ENCODE results near the gene WDR91.

The WDR91 gene

DNA sequence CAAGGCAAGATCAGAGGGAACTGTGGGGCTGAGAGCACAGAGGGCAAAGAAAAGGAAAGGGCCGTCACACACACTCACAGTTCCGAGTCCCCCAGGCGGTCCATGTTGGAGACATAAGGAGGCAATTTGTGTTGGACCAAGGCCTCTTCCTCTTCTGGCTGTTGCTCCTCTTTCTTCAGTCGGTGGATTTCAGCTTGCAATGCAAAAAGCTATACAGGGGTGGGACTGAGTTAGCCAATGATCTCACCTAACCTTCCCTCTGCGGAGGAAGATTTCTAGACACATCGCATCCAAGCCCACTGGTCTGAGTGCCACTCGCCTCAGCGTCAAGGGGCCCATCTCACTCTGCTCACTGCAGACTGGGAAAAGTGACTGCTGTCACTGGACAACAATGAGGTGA is 5.5 kb downstream of the WDR91 start:
- no peak overlapping the region for H3K27ac ChIP-seq
- TF ChIP-seq, protein P1, sequence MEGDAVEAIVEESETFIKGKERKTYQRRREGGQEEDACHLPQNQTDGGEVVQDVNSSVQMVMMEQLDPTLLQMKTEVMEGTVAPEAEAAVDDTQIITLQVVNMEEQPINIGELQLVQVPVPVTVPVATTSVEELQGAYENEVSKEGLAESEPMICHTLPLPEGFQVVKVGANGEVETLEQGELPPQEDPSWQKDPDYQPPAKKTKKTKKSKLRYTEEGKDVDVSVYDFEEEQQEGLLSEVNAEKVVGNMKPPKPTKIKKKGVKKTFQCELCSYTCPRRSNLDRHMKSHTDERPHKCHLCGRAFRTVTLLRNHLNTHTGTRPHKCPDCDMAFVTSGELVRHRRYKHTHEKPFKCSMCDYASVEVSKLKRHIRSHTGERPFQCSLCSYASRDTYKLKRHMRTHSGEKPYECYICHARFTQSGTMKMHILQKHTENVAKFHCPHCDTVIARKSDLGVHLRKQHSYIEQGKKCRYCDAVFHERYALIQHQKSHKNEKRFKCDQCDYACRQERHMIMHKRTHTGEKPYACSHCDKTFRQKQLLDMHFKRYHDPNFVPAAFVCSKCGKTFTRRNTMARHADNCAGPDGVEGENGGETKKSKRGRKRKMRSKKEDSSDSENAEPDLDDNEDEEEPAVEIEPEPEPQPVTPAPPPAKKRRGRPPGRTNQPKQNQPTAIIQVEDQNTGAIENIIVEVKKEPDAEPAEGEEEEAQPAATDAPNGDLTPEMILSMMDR (conservative IDR thresholded peaks at IDR 0.05) = no peak
- no peak for TF ChIP-seq ZFX (IDR thresholded peaks at IDR 0.05)

GRCh38 chr7:135204876-135205275 is 6.5 kb downstream of the WDR91 start:
- H3K27ac ChIP-seq = no peak overlapping the region
- no peak for TF ChIP-seq ZFX (IDR thresholded peaks at IDR 0.05)
- TF ChIP-seq, protein P1 (conservative IDR thresholded peaks at IDR 0.05) = no peak

GRCh38 chr7:135204341-135204749 is 7.0 kb downstream of the WDR91 start:
- no peak overlapping the region for H3K27ac ChIP-seq
- TF ChIP-seq ZFX (IDR thresholded peaks at IDR 0.05) = no peak
- TF ChIP-seq, protein P1 (conservative IDR thresholded peaks at IDR 0.05) = no peak

DNA sequence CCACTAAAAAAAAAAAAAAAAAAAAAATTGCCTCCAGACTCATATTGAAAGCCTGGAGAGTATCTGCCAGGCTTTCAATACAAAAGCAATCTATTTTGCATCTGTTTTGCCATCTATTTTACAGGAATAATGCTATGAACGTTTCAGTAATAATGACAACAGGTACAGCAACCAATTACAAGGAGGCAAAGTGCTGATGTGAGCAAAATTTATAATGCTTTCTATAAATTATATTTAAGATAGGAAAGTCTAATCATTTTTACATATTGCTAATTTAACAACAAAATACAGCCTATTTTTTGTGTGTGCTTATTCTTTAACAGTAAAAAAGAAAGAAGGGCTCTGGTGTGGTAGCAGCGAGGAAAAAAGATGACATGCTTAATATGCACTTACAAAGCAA is 10.0 kb downstream of the WDR91 start:
- TF ChIP-seq, protein P1 (conservative IDR thresholded peaks at IDR 0.05) = no peak
- no peak for TF ChIP-seq ZFX (IDR thresholded peaks at IDR 0.05)

GRCh38 chr7:135200821-135201331 is 10.4 kb downstream of the WDR91 start:
- TF ChIP-seq, protein P1 (conservative IDR thresholded peaks at IDR 0.05) = no peak
- TF ChIP-seq ZFX (IDR thresholded peaks at IDR 0.05) = no peak
- H3K27ac ChIP-seq = no peak overlapping the region

More for the DNA sequence above, 10.0 kb downstream of the WDR91 start:
- H3K27ac ChIP-seq = no peak overlapping the region

GRCh38 chr7:135199439-135199838 is 11.9 kb downstream of the WDR91 start:
- TF ChIP-seq ZFX (IDR thresholded peaks at IDR 0.05) = no peak
- TF ChIP-seq, protein P1 (conservative IDR thresholded peaks at IDR 0.05) = no peak
- no peak overlapping the region for H3K27ac ChIP-seq

DNA sequence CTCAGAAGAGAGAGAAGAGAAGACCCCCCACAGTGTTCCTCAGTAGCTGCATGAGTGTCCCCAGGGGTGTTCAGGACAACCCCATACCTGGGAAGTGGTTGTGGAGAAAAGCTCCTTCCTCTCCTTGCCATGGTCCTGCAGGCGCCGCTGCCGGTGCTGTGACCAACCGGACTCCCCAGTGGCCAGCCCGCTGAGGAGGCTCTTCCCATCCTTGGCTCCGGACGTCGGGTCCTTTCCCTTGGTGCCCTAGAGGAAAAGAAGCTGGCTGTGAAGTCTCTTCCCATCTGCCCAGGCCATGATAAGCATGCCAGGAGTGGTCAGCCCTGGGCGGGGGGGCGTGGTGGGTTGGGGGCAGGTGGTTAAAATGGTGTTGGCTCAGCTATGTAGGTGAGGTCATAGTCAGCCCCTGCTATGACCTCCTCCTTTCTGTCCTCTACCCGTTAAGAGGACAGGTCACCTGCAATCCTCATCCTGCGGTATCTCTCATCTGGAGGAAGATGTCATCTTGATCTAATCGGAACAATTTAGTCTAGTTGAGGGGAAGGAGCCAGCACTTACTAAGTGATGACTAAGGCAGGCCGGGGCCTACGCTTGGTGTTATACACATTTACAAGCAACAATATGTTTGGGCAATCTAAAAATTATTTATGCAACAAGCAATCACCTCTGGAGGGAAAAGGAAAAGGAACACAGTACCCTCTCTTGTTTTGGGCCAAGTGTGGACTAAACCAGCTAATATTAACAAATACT is 13.2 kb downstream of the WDR91 start:
- no peak for TF ChIP-seq ZFX (IDR thresholded peaks at IDR 0.05)
- TF ChIP-seq, protein P1 (conservative IDR thresholded peaks at IDR 0.05) = no peak
- no peak overlapping the region for H3K27ac ChIP-seq

All from C4-2B (cell line).